Measurements from ENCODE around the gene HCN2.

The HCN2 gene

GRCh38 chr19:660793-661426 is 71.2 kb downstream of the HCN2 start:
- DNase-seq = no peak

- no peak for DNase-seq
Observed at GRCh38 chr19:661427-662196, 71.9 kb downstream of the HCN2 start.

GRCh38 chr19:662207-662961 is 72.7 kb downstream of the HCN2 start:
- DNase-seq = no peak

GRCh38 chr19:662962-663681 is 73.4 kb downstream of the HCN2 start, which contains the start of gene RNF126:
Gene RNF126 (minus strand): TSS chr19:663214. CDS start chr19:663121, 93 bp downstream.
- DNase-seq = peak; percentile 91

GRCh38 chr19:663682-664117 is 74.0 kb downstream of the HCN2 start:
- DNase-seq = no peak

- DNase-seq = peak; percentile 67
Observed at GRCh38 chr19:664913-665443, 75.3 kb downstream of the HCN2 start.

All from NCI-H1048 (cell line).